HepG2 (cell line): Measurements from ENCODE around the gene COX7A2L. TPM values are rescaled to one million over a fixed set of nuclear protein-coding genes. Genes with fewer than 3 reads are reported as not detected.
A peak's percentile ranks its signal among the peaks of the same experiment; 100 is the strongest.

ENCODE experiments used
- AGO2 ChIP-seq: fragments of 200-400 bp; formaldehyde crosslinking; optimal IDR thresholded peaks from 2 replicates; pipeline ENCODE3; 2017; ENCODE audit warnings: mild to moderate bottlenecking, low read depth, low read length, moderate library complexity
- ATF2 ChIP-seq: sonication (generic); formaldehyde crosslinking; IDR thresholded peaks from 2 replicates; pipeline ENCODE4 v1.4.0; 2020; ENCODE audit warnings: missing genetic modification reagents
- HMGXB3 ChIP-seq: sonication (generic); formaldehyde crosslinking; IDR thresholded peaks from 2 replicates; pipeline ENCODE4 v1.4.0; 2020; ENCODE audit warnings: missing genetic modification reagents, borderline replicate concordance
- KDM2A ChIP-seq: sonication (generic); formaldehyde crosslinking; IDR thresholded peaks from 2 replicates; pipeline ENCODE4 v1.4.0; 2020; ENCODE audit warnings: low read depth, missing genetic modification reagents, borderline replicate concordance
- KDM5B ChIP-seq: sonication (generic); formaldehyde crosslinking; IDR thresholded peaks from 2 replicates; pipeline ENCODE4 v1.4.0; 2020; ENCODE audit warnings: missing genetic modification reagents, mild to moderate bottlenecking, borderline replicate concordance
- MIER3 ChIP-seq: IDR thresholded peaks from 2 replicates; pipeline ENCODE4 v1.6.1; 2016; ENCODE audit warnings: missing compliant biosample characterization, borderline replicate concordance
- MTERF4 ChIP-seq: sonication (generic); formaldehyde crosslinking; IDR thresholded peaks from 2 replicates; pipeline ENCODE4 v1.8.0; 2023; ENCODE audit warnings: mild to moderate bottlenecking, missing genetic modification reagents
- PAF1 ChIP-seq: IDR thresholded peaks from 2 replicates; pipeline ENCODE4 v1.6.1; 2016; ENCODE audit warnings: missing genetic modification reagents, missing compliant biosample characterization
- PRDM15 ChIP-seq: sonication (generic); formaldehyde crosslinking; IDR thresholded peaks from 2 replicates; pipeline ENCODE4 v1.4.0; 2020; ENCODE audit warnings: missing genetic modification reagents
- SNAI1 ChIP-seq: sonication (generic); formaldehyde crosslinking; IDR thresholded peaks from 2 replicates; pipeline ENCODE4 v1.5.0; 2020; ENCODE audit warnings: mild to moderate bottlenecking, missing genetic modification reagents, borderline replicate concordance
- SRF ChIP-seq: IDR thresholded peaks from 2 replicates; pipeline ENCODE4 v1.6.1; 2011; ENCODE audit warnings: mild to moderate bottlenecking, low read depth, low read length, moderate library complexity
- ZFX ChIP-seq: sonication (generic); formaldehyde crosslinking; IDR thresholded peaks from 2 replicates; pipeline ENCODE4 v1.4.0; 2020; ENCODE audit warnings: mild to moderate bottlenecking, low read depth, missing genetic modification reagents, moderate library complexity
- ZNF180 ChIP-seq: sonication (generic); formaldehyde crosslinking; IDR thresholded peaks from 2 replicates; pipeline ENCODE4 v1.4.0; 2020; ENCODE audit warnings: low read depth, missing genetic modification reagents, borderline replicate concordance
- ZNF24 ChIP-seq: fragments of 450-650 bp; IDR thresholded peaks from 2 replicates; pipeline ENCODE4 v1.6.1; 2017; ENCODE audit warnings: antibody characterized with exemption, mild to moderate bottlenecking
- ZNF317 ChIP-seq: sonication (generic); formaldehyde crosslinking; IDR thresholded peaks from 2 replicates; pipeline ENCODE4 v1.5.0; 2020; ENCODE audit warnings: mild to moderate bottlenecking, missing genetic modification reagents
- ZNF431 ChIP-seq: sonication (generic); formaldehyde crosslinking; IDR thresholded peaks from 2 replicates; pipeline ENCODE4 v1.9.0; 2022; ENCODE audit warnings: missing genetic modification reagents, low read depth, mild to moderate bottlenecking, borderline replicate concordance
- ZNF558 ChIP-seq: sonication (generic); formaldehyde crosslinking; IDR thresholded peaks from 2 replicates; pipeline ENCODE4 v1.9.0; 2022; ENCODE audit warnings: mild to moderate bottlenecking, missing genetic modification reagents, borderline replicate concordance
- ZNF589 ChIP-seq: sonication (generic); formaldehyde crosslinking; conservative IDR thresholded peaks from 2 replicates; pipeline ENCODE4 v1.8.0; 2022; ENCODE audit warnings: mild to moderate bottlenecking, moderate library complexity, missing genetic modification reagents
- polyA plus RNA-seq, 8 experiments: library from polyadenylated mRNA; depleted of rRNA in 3 of 8; stranded (reverse) in 7 of 8; unstranded in 1 of 8; fragments of >200 nt; fragmentation: Illumina TruSeq in 4 of 8; extraction: Trizol in 4 of 8; gene quantifications; 2 replicates each; pipeline versions ENCODE4 v1.2.1 to v1.2.3, GENCODE V29; 2011 to 2016; ENCODE audit warnings: low read depth in 4 of 8, missing spikeins in 1 of 8, mixed read lengths in 1 of 8; ENCODE audit not compliant: insufficient read depth in 1 of 8
- total RNA-seq, 5 experiments: library from RNA; depleted of rRNA; stranded (reverse); fragments of >200 nt; fragmentation: Illumina TruSeq; extraction: Trizol; gene quantifications; 2 replicates each; pipeline ENCODE4 v1.2.3, GENCODE V29; 2016; ENCODE audit warnings: low read depth in 1 of 5

Gene COX7A2L
- total and polyA plus RNA-seq, 2 of the 13 experiments (the other 11 are each of a cell fraction or from before 2014, with no cell fraction given): 155 to 201 TPM

- no peak for TF ChIP-seq HMGXB3 (CRISPR knock-in tag)
- TF ChIP-seq ZNF317: no peak
- TF ChIP-seq ZNF180 (CRISPR knock-in tag): no peak
- TF ChIP-seq AGO2: no peak
- TF ChIP-seq ZNF558 (CRISPR knock-in tag): peak; percentile 47; the same call in 1 of the 2 replicates
- TF ChIP-seq MIER3 (CRISPR knock-in tag): no peak
- 0 out of 2 replicates have a peak, but pooled peaks have one; percentile 29 for TF ChIP-seq ZNF431
- no peak for TF ChIP-seq SRF
- TF ChIP-seq ZFX (CRISPR knock-in tag): 0 out of 2 replicates have a peak, but pooled peaks have one; percentile 24
- 0 out of 2 replicates have a peak, but pooled peaks have one; percentile 33 for TF ChIP-seq KDM2A (CRISPR knock-in tag)
- TF ChIP-seq MTERF4 (CRISPR knock-in tag): 0 out of 2 replicates have a peak, but pooled peaks have one; percentile 45
- 0 out of 2 replicates have a peak, but pooled peaks have one; percentile 26 for TF ChIP-seq PRDM15
- peak; percentile 77; the same call in 1 of the 2 replicates for TF ChIP-seq PAF1 (CRISPR knock-in tag)
- no peak for TF ChIP-seq ZNF589
- TF ChIP-seq ZNF24: no peak
- TF ChIP-seq SNAI1: peak; percentile 70; the same call in 1 of the 2 replicates
- TF ChIP-seq ATF2 (CRISPR knock-in tag): no peak
- TF ChIP-seq KDM5B (CRISPR knock-in tag): no peak
These were observed 24.6 kb downstream of the COX7A2L start (continued) for GRCh38 chr2:42336361-42336965.
